GM19328 (cell line): ENCODE measurements around the gene TMEM266.

Experiments
- ATAC-seq: cut with Tn5 transposase; IDR thresholded peaks from one replicate; pipeline ENCODE4 v1.9.1; 2021; ENCODE audit warnings: mild to moderate bottlenecking, moderate library complexity; ENCODE audit not compliant: unreplicated experiment

The TMEM266 gene

DNA sequence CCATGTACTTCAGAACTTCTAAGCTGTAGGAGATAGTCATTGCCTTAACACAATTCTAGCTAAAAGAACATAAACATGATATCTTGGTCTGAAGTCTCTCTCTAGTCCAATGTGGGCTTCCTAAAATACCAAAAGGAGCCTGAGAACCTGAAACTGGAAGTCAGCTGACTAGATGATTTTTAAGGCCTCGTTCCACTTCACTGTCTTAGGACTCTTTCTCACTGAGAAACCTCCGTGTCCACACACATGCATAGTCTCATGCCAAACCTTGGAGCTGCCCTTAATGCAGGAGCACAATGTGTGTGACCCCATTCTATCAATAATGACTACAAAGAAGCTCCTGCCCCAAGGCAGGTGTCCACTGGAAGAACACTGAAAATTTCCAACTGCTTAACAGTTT, 163.7 kb downstream of the TMEM266 start:
- no peak for ATAC-seq

DNA sequence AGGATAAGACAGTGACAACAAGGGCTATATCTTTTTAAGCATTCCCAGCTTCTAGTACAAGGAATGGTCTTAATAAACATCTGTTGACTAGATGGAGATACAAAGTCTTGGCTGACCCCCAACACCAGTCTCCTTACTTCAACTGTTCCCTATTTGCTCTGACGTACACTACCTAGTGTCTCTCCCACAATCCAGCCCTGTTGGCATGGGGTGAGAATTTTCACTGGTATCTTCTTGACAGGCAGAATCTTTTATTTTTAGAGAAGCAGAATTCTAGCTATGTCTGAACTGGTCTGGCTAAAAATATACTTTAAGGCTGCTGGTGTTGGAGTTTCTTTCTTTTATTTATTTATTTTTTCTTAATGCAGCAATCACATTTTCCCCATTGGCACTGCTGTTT, 169.5 kb downstream of the TMEM266 start:
- ATAC-seq: no peak

DNA sequence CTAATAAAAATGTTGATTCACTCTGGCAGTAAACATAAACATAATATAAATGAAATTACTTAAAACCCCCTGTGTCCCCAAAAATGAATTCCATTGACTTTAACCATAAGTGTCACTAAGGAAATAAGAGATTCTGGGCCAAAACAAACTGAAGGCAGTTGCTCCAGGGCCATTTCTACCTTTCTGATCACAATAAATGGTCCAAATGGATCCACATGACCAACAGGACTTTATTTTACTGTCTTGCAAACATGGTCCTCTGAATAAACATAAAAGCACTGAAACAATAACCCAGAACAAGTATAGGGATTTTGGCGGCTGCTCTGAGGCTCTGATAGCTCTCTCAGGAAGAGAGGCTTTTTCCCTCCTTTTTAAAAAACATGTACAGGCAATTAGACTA, 174.1 kb downstream of the TMEM266 start:
- ATAC-seq: no peak

DNA sequence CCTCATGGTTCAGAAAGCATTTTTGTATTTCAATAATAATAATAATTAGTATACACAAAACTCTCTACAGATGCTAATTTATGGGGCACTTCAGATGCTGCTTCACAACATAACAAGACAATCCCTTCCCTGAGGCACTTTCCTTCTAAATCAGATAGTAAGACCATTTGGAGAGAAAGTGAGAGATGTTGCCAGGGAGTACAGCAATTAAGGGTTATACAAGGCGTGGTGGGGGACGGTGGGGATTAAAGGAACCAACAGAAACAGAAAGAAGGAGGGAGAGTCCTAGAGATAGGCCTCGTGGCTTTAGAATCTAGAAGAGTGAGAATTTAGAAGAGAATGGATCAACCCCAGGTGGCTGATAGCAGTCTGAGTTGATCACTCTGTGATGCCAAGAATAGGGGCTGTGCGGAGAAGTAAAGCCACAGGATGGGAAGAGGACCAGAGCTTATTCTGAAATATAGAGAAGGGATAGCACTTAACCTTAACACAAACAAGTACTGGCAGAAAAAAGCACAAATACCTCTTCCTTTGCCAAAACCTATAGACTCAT, 174.6 kb downstream of the TMEM266 start:
- no peak for ATAC-seq

DNA sequence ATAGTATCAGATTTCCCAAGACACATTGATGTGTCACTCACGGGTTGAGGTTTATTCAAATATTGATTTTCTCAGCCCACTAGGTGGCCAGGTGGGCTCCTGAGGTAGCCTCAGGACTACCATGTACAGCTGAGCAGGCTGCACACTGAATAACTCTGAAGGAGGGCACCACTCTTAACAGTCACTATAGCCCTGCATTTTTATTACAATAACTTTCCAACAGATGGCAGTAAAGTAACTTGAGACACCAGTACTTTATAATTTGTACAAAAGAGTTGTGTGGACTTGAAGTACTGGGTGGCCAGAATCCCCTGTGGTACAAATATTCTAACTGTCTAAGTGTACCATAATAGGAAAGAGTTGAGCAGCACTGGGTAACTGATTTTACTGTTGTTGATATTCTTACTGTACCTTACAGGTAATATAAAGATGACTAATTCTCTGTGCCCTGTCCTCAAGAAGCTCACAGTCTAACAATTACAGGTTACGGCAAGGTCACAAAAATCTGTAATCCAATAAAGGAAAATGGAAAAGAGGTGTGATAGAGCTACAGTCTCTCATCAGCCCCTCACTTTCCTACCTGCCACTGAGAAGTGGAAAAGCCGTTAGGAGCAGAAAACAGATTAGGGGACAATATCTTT, 175.5 kb downstream of the TMEM266 start:
- ATAC-seq: no peak

DNA sequence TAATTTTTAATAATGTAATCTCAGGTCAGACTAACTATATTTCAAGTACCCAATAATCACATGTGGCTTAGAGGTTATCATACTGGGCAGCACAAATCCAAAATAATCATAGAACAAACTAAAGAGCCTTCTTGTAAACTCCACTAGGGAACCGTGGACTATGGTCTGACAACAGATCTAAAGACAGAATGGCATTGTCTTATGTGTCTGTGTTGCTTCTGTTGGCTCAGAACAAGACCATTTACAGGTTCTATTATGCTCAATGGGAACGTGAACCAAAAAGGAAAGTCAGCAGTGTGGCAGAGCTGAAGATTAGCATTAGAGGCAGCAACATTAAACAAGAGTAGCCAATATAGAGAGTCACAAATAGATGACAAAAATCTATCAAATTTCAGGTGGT, 176.6 kb downstream of the TMEM266 start:
- no peak for ATAC-seq

DNA sequence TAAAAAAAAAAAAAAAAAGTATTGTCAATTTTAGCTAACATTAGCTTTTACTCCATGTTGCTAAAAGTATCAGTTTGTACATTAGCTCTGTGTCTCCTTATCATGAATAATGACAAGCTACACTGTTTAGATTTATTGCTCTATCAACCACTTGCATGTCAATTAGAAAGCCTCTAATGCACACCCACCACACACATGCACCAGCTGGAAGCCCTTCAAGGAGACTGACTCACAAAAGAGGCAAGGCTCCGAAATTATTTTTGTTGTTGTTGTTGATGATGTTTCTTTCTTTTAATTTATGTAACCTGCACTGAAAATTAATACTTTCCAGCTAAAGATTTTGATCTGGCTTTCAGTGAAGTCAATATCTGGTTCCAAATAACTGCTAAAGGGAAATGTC, 180.0 kb downstream of the TMEM266 start:
- ATAC-seq: no peak

DNA sequence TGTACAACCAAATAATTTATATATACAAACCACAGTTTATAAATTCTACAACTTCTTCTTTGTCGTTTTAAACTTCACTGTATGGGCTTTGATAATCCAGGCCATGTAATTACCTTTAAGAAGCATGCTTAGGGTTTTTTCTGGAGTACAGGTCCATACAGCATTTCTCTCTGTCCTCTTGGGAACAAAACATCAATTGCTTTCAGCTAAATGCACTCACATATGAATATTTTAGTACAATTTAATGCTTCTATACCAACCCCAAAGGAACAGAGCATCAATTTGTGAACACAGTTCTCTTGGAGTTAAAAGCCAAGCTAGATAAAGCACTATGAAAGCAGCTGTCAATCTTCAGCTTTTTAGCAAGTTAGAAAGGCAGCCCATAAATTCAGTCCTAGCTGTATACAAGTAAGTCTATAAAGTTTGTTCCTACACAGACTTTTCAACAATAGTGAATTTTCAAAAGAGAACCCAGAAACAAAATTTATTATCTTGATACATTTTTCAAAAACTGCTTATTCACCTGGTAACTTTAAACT, 185.4 kb downstream of the TMEM266 start:
- no peak for ATAC-seq

DNA sequence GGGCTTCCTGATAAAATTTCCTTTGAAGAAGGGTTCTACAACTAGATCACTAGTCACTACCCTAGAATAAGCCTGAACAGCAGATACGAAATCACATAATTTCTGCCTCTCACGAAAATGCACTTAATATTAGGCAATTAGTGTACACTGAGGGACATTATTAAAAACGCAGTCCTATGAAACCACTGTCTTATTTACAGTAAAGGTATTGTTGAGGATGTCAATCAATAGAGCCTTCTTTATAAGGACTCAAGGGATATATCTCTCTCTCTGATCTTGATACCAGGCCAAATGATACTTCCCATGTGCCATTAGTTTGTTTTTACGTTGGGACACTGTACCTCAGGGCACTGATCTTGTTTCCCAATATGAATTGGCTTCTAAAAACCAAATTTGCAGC, 191.9 kb downstream of the TMEM266 start:
- ATAC-seq: no peak

DNA sequence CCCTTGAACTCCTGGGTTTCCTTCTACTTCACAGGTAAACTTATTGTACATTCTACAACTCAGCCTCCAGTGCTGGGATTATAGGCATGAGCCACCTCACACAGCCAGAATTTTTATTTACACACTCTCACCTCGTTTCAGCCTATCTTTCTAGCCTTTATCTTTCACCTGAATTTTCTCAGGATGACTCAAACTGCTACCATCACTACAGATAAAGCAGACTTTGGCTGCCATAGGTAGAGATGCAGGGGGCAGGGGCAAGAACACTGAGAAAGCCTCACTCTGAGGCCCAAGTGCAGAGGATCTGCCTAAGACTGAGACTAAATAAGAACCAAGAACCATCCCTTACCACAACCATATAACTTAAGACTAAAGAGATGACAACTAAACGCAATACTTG, 192.5 kb downstream of the TMEM266 start:
- ATAC-seq: no peak

DNA sequence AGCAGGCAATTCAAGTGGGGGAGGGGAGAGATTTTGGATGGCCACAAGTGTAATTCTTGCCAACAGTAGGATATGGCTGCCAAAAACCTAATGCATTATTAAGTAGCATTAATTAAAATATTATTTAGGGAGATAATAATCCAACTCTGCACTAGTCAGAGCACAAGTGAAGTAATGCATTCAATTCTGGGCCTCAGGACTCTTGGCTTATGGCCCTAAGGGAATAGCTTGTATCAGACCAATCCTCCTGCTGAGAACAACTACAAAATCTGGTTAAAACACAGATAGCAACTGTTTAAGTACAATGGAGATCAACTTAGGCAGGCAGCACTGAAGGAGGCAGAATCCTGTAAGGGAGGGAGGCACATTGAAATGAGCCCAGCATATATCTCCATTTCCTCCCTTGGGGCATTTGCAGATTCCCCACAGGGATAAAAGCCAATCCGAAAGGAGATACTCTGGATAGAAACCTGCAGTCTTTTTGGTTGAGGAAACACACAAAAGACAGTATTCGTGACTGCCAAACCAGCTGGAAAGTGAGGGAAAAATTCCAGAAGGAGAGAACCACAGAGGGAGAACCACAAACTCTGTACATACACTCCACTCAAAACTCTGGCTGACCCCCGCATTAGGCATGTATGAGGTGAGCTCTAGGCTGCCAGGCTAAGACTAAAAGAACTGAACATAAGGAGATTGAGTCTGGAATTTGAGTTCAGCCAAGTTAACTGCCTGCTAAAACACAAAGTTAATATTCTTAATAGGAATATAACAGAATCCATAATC, 194.1 kb downstream of the TMEM266 start:
- ATAC-seq: no peak
